ENCODE measurements around the gene CLUH. TPM values are rescaled to one million over a fixed set of nuclear protein-coding genes. Genes with fewer than 3 reads are reported as not detected.

CLUH gene
- polyA plus RNA-seq, 1 of the 3 experiments (the other 2 are of a cell fraction) = 32.2 TPM

GRCh38 chr17:2649191-2649590 lies 62.4 kb downstream of the CLUH start (continued):
- no peak for TF ChIP-seq CTCF (IDR thresholded peaks at IDR 0.05)
- no peak for TF ChIP-seq YY1 (IDR thresholded peaks at IDR 0.05; ENCODE audit: low read depth)

DNA sequence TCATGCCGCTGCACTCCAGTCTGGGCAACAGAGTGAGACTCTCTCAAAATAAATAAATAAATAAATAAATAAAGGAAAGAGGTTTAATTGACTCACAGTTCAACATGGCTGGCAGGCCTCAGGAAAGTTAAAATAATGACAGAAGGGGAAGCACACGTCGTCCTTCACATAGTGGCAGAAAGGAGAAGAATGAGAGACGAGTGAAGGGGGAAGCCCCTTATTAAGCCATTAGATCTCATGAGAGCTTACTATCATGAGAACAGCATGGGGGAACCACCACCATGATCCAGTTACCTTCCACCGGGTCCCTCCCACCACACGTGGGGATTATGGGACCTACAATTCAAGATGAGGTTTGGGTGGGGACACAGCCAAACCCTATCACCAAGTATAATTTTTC lies 63.6 kb downstream of the CLUH start:
- H2AFZ ChIP-seq (ENCODE audit: low read depth) = no peak overlapping the region
- POLR2A ChIA-PET = no interaction called here
- H3K36me3 ChIP-seq (replicated peaks in 1 of 2; ENCODE audit: control insufficient read depth in 1 of 2, insufficient read depth in 2 of 2, low read length in 1 of 2) = peaks cover 3 to 54% of the 10 kb centered on the region in 2 experiments
- TF ChIP-seq RCOR1 (IDR thresholded peaks at IDR 0.05; ENCODE audit: low read length) (no peak), FOSL2 (IDR thresholded peaks at IDR 0.05; ENCODE audit: borderline replicate concordance, low read depth) (no peak), RFX5 (IDR thresholded peaks at IDR 0.05; ENCODE audit: low read length) (no peak), FOXJ3 (CRISPR knock-in tag; IDR thresholded peaks at IDR 0.05) (no peak), GABPA (IDR thresholded peaks at IDR 0.05; ENCODE audit: low read depth) (no peak), YY1 (IDR thresholded peaks at IDR 0.05; ENCODE audit: low read depth) (no peak), TAF1 (IDR thresholded peaks at IDR 0.05; ENCODE audit: borderline replicate concordance, low read depth, low read length) (no peak), CHD2 (IDR thresholded peaks at IDR 0.05; ENCODE audit: low read length, partially characterized antibody) (no peak), TCF12 (IDR thresholded peaks at IDR 0.05) (no peak), PBX3 (IDR thresholded peaks at IDR 0.05) (no peak)
- TF ChIP-seq, protein P1, sequence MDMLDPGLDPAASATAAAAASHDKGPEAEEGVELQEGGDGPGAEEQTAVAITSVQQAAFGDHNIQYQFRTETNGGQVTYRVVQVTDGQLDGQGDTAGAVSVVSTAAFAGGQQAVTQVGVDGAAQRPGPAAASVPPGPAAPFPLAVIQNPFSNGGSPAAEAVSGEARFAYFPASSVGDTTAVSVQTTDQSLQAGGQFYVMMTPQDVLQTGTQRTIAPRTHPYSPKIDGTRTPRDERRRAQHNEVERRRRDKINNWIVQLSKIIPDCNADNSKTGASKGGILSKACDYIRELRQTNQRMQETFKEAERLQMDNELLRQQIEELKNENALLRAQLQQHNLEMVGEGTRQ (IDR thresholded peaks at IDR 0.05; ENCODE audit: borderline replicate concordance, low read depth, low read length) = no peak
- TF ChIP-seq, protein P2, sequence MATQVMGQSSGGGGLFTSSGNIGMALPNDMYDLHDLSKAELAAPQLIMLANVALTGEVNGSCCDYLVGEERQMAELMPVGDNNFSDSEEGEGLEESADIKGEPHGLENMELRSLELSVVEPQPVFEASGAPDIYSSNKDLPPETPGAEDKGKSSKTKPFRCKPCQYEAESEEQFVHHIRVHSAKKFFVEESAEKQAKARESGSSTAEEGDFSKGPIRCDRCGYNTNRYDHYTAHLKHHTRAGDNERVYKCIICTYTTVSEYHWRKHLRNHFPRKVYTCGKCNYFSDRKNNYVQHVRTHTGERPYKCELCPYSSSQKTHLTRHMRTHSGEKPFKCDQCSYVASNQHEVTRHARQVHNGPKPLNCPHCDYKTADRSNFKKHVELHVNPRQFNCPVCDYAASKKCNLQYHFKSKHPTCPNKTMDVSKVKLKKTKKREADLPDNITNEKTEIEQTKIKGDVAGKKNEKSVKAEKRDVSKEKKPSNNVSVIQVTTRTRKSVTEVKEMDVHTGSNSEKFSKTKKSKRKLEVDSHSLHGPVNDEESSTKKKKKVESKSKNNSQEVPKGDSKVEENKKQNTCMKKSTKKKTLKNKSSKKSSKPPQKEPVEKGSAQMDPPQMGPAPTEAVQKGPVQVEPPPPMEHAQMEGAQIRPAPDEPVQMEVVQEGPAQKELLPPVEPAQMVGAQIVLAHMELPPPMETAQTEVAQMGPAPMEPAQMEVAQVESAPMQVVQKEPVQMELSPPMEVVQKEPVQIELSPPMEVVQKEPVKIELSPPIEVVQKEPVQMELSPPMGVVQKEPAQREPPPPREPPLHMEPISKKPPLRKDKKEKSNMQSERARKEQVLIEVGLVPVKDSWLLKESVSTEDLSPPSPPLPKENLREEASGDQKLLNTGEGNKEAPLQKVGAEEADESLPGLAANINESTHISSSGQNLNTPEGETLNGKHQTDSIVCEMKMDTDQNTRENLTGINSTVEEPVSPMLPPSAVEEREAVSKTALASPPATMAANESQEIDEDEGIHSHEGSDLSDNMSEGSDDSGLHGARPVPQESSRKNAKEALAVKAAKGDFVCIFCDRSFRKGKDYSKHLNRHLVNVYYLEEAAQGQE (IDR thresholded peaks at IDR 0.05; ENCODE audit: low read depth, low read length) = no peak
- H3K27me3 ChIP-seq (ENCODE audit: insufficient read depth) = no peaks in the 10 kb centered on the region
- H3K27ac ChIP-seq (ENCODE audit: low read depth in 2 of 2, low read length in 1 of 2) = no peak overlapping the region
- no peak overlapping the region for H3K9ac ChIP-seq
- H3K4me3 ChIP-seq (ENCODE audit: low read depth in 2 of 2, low read length in 1 of 2) = no peak overlapping the region
- H3K79me2 ChIP-seq (ENCODE audit: insufficient read depth) = peaks cover 99% of the 10 kb centered on the region
- no peaks in the 10 kb centered on the region for H3K9me3 ChIP-seq
- CTCF ChIA-PET = no interaction called here
- peaks cover 31% of the 10 kb centered on the region for H3F3A ChIP-seq (replicated peaks; ENCODE audit: insufficient read depth)
- 96% methylated on average over 6 of the region's 6 CpGs for WGBS (ENCODE audit: low lambda C conversion rate)
- no peaks in the 10 kb centered on the region for H3K4me1 ChIP-seq (ENCODE audit: control insufficient read depth in 1 of 2, insufficient read depth in 2 of 2, low read depth in 1 of 2, low read length in 1 of 2)
- no peak overlapping the region for H3K4me2 ChIP-seq
- no peak for DNase-seq
- peaks cover 79% of the 10 kb centered on the region for H4K20me1 ChIP-seq (ENCODE audit: insufficient read depth)
- no peaks in the 10 kb centered on the region for H3K9me2 ChIP-seq

Measured in SK-N-SH (cell line).